T-helper 2 cell treated with Interferon-gamma antibody and Interleukin-4, amounts not matched to agents 100 ng/mL and 5 ng/mL, for 36 hours (primary cell): ENCODE measurements around the gene PTPRC. TPM values are rescaled to one million over a fixed set of nuclear protein-coding genes. Genes with fewer than 3 reads are reported as not detected.

ENCODE experiments used
- intact Hi-C: fragments of 100-400 bp; cut with micrococcal nuclease; formaldehyde crosslinking; loops from one replicate; pipeline ENCODE4 v1.15.1; 2023
- total RNA-seq: library from RNA; stranded (reverse); gene quantifications from 2 replicates; pipeline ENCODE4 v1.2.3, GENCODE V29; 2022

The PTPRC gene
- total RNA-seq, 1 donor from 2014 or later = 552 TPM

DNA sequence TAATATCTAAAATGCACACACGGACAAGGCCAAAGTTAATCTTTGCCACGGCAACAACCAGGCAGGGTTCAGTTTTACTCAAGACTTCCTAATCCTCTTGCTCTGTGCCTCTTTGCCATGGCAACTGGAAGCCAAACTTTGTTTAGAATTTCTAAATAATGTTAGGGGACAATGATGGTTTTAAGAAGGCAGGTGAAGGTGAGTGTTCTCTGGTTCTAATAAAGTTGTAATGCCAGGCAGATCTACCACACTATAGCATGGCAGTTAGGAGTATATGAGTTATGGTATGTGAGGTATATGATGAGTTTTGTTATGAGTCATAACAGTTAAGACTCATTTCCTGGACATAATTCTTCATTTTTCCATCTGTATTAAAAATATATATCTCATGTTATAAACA lies 2.7 kb downstream of the PTPRC start:
- intact Hi-C loops = loop anchor here (1.0 to 10.0 kb wide), 5 partner anchors 8 to 867 kb away; partner anchors contain the start of gene DENND1B

- intact Hi-C loops = loop anchor here (1.0 to 10.0 kb wide), 5 partner anchors 7 to 867 kb away; partner anchors contain the start of gene DENND1B
Observed at GRCh38 chr1:198641966-198642668, 3.3 kb downstream of the PTPRC start.

DNA sequence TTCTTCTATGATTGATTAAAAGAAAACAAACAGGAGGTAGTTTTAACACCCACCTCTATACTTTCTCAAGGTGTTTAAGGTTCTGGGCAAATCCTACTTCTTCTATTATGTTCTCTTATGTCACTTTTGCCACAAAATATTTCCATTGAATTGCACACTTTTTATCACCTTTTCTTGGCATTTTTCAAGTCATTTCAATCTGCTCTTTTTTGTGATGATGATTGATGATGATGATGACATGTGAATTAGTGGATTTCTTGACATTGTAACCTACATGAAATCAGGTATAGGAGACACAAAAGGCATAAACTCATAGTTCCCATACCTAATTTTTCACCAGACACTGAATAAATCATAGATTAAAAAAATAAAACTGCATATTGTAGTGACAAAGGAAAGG lies 4.1 kb downstream of the PTPRC start:
- intact Hi-C loops = loop anchor here (10.0 kb wide), 1 partner anchor 868 kb away; the partner anchor contains the start of gene DENND1B

DNA sequence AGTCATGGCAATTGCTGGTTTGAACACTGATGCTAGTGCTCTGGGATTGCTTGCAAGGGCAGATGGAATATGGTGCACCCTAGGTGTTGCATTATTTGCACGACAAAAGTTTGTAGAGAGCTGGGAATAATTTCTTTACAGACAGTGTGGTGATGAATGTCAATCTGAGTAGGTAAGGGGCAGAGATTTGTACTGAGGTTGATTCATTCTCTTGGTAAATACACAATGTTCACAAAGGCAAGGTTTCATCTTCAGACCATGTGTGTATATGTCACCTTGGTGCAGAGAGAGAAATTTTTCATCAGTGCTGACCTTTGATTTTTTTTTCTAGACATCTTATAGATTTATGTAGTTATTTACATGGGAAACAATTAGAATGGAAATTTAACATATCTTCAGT lies 5.0 kb downstream of the PTPRC start:
- intact Hi-C loops = loop anchor here (10.0 kb wide), 1 partner anchor 869 kb away; the partner anchor contains the start of gene DENND1B

- intact Hi-C loops = loop anchor here (5.0 to 10.0 kb wide), 2 partner anchors 35 to 872 kb away; partner anchors contain the start of gene DENND1B
Observed at GRCh38 chr1:198647055-198647454, 8.2 kb downstream of the PTPRC start.

DNA sequence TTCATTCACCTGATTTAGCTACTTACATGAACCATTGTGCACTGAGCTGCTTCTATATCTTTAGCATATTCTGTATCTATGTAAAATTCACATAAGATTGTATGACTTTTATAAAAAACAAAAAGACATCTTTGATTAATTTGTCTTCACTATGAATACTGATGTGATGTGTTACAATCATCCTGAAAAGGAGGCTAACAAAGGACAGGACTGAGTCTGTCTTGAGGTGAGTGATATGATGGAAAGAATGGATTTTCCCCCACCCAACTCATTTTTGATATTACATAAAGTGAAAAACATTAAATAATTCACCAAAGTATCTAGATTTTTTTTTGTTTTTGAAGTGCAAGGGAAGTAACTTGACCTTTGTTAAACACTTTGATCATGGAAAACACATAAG lies 9.8 kb downstream of the PTPRC start:
- intact Hi-C loops = loop anchor here (5.0 to 10.0 kb wide), 2 partner anchors 36 to 874 kb away; partner anchors contain the start of gene DENND1B

GRCh38 chr1:198649232-198649967 lies 10.6 kb downstream of the PTPRC start:
- intact Hi-C loops = loop anchor here (1.0 to 10.0 kb wide), 3 partner anchors 8 to 875 kb away; partner anchors contain the start of gene DENND1B

DNA sequence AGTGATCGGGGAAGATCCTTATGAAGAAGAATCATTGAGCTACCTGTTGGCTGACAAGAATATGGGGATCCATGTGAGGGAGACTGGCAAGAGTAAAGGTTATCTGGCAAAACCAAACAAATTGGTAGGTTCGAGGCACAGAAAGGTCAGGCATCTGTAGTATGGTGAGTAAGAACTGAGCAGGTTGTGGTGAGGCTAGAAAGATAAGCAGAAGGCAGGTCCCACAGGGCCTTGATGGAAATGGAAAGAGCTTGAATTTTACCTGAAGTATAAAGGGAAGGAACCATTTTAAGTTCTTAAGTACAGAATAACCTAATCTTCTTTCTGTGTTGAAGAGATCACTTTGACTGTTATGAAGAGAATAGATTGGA lies 11.1 kb downstream of the PTPRC start:
- intact Hi-C loops = loop anchor here (1.0 to 10.0 kb wide), 4 partner anchors 9 to 875 kb away; partner anchors contain the start of genes DENND1B and NEK7

DNA sequence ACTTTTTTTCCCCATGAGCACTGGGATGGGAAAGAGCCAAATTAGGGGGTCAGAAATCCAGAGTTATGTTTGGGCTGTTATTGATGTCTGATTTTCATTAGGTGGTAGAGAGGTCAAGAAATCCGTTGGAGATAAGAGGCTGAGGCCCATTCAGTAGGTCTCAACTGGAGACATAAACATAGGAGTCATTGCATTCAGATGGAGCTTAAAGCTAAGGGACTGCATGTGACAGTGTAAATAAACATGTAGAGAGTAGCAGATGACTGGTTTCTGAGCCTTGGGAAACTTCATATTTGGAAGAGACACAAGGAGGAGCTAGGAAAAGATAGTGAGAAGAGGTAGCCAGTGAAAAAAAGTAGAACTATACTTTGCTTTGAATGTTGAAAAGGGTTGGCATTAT lies 11.7 kb downstream of the PTPRC start:
- intact Hi-C loops = loop anchor here (5.0 kb wide), 1 partner anchor 493 kb away; the partner anchor contains the start of gene NEK7

DNA sequence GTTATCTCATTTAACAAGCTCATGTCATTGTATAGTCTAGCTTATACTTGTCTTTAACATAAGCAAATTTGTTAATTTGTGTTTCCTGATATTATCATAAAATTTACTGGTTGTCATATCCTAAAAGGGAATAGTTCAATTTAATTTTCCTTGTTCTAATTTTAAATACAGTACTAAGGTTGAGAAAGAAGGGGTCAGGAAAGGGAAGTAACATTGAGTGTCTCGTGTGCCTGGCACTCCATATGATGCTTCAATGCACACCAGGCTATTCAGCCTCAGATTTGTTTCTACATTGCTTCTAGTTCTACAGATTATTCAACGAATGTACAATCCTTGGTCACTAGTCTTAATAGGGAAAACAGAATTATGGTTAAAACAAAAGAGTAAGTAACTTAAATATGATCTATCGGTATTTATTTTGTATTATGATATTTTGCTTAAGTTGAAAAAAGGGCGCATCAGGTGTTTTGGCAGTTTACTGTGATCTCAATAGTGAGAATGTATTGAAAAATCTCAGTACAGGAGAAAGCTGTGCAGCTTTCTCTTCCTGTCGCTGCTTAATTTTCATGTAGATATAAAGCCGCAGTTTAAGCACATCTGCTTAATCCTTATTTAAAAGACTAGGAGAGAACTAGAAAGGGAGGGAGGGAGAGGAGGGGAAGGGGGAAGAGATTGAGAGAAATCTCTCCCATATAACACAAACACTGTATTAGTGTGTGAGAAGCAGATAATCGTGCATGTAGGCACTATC lies 13.0 kb downstream of the PTPRC start:
- intact Hi-C loops = loop anchor here (2.0 to 5.0 kb wide), 2 partner anchors 17 to 495 kb away; partner anchors contain the start of gene NEK7

DNA sequence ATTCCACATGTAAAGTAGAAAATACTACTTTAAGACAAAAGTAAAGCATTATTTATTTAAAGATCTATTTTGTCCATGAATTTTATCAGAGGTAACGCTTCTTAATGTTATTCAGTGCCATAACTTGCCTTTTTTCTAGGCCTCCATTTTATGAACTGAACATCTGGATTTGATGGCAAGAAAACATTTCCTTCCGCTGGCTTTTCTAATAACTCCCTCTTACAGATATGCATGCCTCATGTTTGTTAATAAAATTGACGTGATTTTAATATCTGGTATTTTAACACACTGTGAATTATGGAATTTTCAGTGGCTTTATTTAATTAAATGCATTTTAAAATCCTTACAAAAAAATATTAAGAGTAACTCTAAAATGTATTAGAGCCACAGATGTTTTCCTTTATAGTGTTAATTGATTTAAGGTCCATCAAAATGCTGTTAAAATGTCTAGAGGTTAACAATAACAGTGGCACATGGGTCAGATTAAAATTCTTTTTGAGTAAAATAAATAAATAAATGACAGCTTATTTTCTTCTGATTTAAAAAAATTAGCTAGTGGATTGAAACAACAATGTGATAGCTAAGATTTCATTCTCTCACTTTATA lies 15.1 kb downstream of the PTPRC start:
- intact Hi-C loops = loop anchor here (2.0 to 5.0 kb wide), 2 partner anchors 15 to 497 kb away; partner anchors contain the start of gene NEK7

- intact Hi-C loops = loop anchor here (1.0 kb wide), 4 partner anchors 14 to 34 kb away; no protein-coding TSS in a partner anchor
Observed at GRCh38 chr1:198655459-198656121, 16.8 kb downstream of the PTPRC start.

- intact Hi-C loops = loop anchor here (1.0 kb wide), 4 partner anchors 13 to 35 kb away; no protein-coding TSS in a partner anchor
Observed at GRCh38 chr1:198656500-198656932, 17.7 kb downstream of the PTPRC start.

- intact Hi-C loops = no loop called here
Observed at GRCh38 chr1:198657550-198658064, 18.8 kb downstream of the PTPRC start.

DNA sequence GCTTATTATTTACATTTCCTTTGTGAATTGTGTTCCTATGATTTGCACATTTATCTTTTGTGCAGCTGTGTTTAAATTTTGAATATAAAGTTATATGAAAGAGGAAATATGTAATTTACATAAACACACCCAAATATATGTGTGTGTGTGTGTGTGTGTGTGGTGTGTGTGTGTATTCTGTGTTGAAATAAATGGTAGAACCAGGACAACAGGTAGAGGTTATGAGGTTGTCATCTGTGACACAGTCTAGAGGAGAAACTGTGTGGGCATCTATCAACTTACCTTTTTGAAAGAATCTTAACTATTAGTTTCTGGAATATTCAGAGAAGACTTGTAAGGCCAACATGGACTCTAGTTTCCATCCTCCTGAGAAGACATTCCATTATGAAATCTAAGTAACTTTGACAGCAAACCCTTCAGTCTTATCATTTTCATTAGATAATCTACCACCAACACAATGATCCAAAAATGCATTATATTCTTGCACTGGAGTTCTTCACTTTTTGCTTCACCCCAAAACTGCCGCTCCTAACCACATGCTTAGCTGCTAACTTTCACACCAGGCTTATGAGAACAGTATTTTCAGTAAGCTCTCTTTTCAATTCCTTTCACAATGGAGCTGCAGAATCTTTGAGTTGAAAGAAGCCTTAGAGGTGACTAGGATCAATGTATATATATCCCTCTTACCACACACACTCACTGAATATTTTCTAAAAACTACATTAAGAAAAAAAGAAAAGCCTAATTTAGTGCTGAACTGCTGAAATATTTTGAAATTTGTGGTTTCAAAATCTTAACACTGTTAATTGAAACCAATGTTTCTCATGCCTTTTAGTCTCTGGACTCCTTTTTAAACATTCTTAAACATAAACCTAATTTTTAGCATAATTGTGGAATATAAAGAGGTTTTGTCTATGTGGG lies 21.8 kb downstream of the PTPRC start:
- intact Hi-C loops = loop anchor here (1.0 kb wide), 1 partner anchor 9 kb away; no protein-coding TSS in a partner anchor

DNA sequence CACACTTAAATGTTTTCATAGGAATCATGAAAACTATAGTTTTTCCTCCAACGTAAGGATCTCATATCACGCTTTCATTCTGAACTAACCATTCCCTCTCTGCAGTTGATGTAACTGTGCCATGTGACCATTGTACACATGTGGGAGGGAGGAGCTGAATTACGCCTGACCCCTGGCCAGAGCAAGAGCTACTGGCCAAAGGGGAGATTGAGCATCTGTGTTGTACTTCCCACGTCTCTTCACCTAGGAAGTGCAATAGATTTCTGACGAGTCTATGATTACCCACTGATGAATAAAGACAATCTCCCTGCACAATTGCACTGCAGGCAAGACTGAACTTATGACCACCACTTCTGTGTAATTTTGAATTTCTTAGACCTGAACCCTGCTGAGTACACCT lies 24.0 kb downstream of the PTPRC start:
- intact Hi-C loops = no loop called here

DNA sequence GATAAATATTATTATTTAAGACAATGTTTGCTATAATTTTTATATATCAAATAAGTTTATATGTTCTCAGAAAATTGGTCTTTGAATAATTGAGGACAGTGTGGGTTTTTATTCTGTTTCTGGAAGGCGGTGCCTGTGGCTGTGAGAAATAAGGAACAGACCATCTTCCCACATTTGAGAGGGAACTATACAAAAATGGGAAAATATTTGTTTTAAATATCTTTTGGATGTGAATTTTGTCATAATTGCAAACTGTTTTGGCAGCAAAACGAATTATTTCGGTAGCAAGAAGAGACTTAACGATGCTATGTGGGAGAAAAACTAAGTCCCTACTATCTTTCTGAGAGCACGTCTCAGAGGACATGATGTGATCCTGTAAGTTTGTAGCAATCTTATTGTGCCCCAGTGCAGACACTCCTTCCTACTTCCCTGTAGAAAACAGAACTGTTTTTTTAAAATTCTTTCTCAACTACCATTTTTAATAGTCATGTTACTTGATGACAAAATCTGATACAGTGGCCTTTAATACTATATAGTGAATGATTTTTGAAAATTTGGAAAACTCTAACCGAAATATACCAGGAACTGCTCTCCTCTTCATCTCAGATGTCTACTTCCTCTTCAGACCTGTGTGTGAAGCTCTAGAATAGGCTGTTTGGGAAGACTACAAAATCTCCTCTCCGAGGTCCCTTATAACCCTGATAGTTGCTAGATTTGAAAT lies 25.4 kb downstream of the PTPRC start:
- intact Hi-C loops = no loop called here

DNA sequence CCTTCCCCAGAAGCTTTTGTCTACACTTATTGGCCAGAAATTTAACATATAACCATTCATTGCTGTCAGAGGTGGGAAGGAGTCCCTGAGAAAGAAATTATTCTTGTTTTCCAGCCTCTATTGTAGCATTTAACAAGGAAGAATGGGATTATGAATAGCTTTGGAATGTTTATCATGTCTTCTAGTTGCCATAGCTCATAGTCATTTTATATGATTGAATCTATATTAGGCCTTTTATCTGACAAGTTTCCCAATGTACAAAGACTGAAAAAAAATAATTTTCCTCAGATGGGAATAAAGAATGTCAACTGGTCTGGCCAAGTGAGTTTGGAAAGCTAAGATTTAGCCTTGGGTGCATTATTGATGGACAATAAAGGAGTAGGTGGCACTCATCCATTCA lies 28.3 kb downstream of the PTPRC start:
- intact Hi-C loops = no loop called here
